Activated T-helper 17 cell treated with anti-CD3 and anti-CD28 coated beads, Interleukin-2, amount 50 U/mL, for 72 hours (primary cell): ENCODE measurements around the gene NHSL2. TPM values are rescaled to one million over a fixed set of nuclear protein-coding genes. Genes with fewer than 3 reads are reported as not detected.

Source experiments
- ATAC-seq: fragments of 150-1000 bp; cut with Tn5 transposase; replicated peaks from 2 replicates; pipeline ENCODE4 v1.10.0; 2021; ENCODE audit warnings: mild to moderate bottlenecking, moderate library complexity
- H3K27ac Mint-ChIP-seq: one replicate; pipeline ENCODE4 v1.8.0; 2022; ENCODE audit warnings: mixed read lengths
- H3K27me3 Mint-ChIP-seq: one replicate; pipeline ENCODE4 v1.8.0; 2022; ENCODE audit warnings: mixed read lengths
- H3K36me3 Mint-ChIP-seq: one replicate; pipeline ENCODE4 v1.8.0; 2022; ENCODE audit warnings: low read depth, mild to moderate bottlenecking, mixed read lengths
- H3K4me1 Mint-ChIP-seq: one replicate; pipeline ENCODE4 v1.8.0; 2022; ENCODE audit warnings: mixed read lengths
- H3K4me3 Mint-ChIP-seq: one replicate; pipeline ENCODE4 v1.8.0; 2022; ENCODE audit warnings: mild to moderate bottlenecking, mixed read lengths
- H3K9me3 Mint-ChIP-seq: one replicate; pipeline ENCODE4 v1.8.0; 2022; ENCODE audit warnings: mixed read lengths
- total RNA-seq, 2 donors: library from RNA; stranded (reverse); gene quantifications; one replicate each; pipeline ENCODE4 v1.2.3, GENCODE V29; 2022

NHSL2 gene
- total RNA-seq, 2 donors from 2014 or later: 0.15 to 0.71 TPM

DNA sequence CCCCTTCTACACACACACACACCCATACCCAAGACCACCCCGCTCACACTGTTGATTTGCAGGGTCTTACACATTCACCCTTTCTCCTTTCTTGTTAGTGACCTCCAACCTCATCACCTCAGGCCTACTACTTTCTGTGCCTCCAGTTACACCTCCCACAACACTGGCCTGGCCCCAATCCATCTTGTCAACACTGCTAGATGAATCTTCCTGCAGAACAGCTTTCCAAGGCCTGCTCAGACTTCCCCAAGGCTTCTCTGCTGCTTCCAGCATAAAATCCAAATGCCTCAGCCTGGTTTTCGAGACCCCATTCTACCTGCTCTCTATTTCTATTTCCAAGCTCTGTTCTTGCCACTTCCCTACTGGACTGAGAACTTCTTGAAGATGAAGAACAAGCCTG lies 79.9 kb downstream of the NHSL2 start:
- no peaks in the 10 kb centered on the region for H3K4me1 Mint-ChIP-seq
- no peak for ATAC-seq
- no peaks in the 10 kb centered on the region for H3K27me3 Mint-ChIP-seq
- H3K9me3 Mint-ChIP-seq: no peaks in the 10 kb centered on the region
- H3K36me3 Mint-ChIP-seq: no peaks in the 10 kb centered on the region
- H3K27ac Mint-ChIP-seq: no peak overlapping the region
- no peak overlapping the region for H3K4me3 Mint-ChIP-seq

DNA sequence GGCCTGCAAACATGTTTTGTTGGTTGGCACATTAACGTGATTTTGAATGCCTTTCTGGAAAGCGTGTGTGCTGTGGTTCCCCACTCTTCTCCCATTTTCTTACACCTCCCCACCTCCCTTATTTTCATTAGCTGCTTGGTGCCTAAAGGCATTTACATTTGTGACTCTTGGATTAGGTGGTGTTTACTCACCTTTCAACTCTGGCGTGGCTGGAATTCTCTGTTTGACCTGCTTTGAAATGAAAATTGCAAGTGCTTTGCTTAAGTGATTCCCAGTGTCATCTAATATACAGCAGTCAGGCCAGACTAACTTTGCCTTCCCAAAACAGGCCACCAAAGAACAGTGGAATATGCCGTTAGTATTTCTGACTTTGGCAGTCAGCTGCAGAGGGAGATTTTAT lies 80.5 kb downstream of the NHSL2 start:
- Mint-ChIP-seq H3K4me1 (no peaks in the 10 kb centered on the region), H3K27ac (no peak overlapping the region), H3K36me3 (no peaks in the 10 kb centered on the region), H3K9me3 (no peaks in the 10 kb centered on the region), H3K4me3 (no peak overlapping the region), H3K27me3 (no peaks in the 10 kb centered on the region)
- ATAC-seq: no peak

DNA sequence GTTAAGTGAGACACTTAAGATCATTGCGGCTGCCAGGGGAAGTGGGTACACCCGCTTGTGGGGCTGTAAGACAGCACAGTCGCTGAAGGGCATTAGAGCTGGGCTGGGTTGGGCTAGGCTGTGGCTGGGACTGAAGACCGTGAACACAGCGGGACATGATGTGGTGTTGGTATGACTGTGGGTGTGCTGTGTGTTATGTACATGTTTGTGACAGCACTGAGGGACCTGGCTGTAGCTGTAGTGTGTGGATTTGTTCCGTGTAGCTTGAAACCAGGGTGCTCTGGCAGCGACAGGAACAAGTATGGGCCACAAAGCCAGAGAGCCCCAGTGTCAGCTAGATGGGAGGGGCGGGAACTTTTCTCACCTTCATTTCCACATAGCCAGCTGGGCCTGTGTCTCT lies 82.1 kb downstream of the NHSL2 start:
- H3K27ac Mint-ChIP-seq: no peak overlapping the region
- no peaks in the 10 kb centered on the region for H3K4me1 Mint-ChIP-seq
- ATAC-seq: peak; percentile 83
- H3K36me3 Mint-ChIP-seq: no peaks in the 10 kb centered on the region
- peak overlapping the region; percentile 13 for H3K4me3 Mint-ChIP-seq
- H3K27me3 Mint-ChIP-seq: no peaks in the 10 kb centered on the region
- no peaks in the 10 kb centered on the region for H3K9me3 Mint-ChIP-seq

DNA sequence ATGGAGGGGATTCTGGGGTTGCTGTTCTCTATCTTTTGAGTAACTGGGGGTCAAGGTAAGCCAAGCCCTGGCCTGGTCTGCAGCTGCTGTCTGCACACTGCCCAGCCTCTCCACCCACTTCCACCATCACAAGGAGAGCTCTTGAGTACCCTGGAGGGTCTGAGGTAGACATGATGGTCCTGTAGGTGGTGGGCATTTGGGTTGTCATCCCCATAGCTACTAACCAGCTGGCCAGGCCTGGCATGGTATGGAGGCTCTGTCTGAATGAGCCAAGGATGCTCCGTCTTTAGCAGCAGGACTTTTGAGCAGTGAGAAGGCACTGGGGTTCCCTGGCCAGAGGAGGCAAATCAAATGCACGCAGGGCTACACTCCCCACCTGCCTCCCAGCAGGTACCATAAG lies 82.7 kb downstream of the NHSL2 start:
- Mint-ChIP-seq H3K4me3 (no peak overlapping the region), H3K4me1 (no peaks in the 10 kb centered on the region), H3K27me3 (no peaks in the 10 kb centered on the region), H3K27ac (no peak overlapping the region), H3K9me3 (no peaks in the 10 kb centered on the region), H3K36me3 (no peaks in the 10 kb centered on the region)
- no peak for ATAC-seq

DNA sequence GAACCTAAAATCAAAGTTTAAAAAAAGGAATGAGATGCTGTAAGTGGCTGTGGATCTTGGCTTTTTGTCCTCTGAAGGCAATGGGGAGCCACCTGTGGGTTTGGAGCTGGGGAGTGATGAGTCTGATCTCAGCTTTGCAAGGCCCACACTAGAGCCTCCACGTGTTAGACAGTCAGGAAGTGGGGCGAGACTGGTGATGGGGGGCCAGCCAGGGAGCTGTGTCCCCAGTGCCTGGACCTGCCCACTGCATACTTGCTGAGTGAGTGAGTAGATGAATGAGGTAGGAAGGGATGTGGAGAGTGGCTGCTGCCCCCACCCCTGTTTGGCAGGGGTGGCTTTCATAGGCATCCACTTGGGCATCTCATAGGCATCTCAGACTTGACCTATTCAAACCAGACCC lies 84.0 kb downstream of the NHSL2 start:
- Mint-ChIP-seq H3K27ac (no peak overlapping the region), H3K27me3 (no peaks in the 10 kb centered on the region), H3K4me3 (no peak overlapping the region), H3K36me3 (no peaks in the 10 kb centered on the region), H3K9me3 (no peaks in the 10 kb centered on the region), H3K4me1 (no peaks in the 10 kb centered on the region)
- no peak for ATAC-seq

DNA sequence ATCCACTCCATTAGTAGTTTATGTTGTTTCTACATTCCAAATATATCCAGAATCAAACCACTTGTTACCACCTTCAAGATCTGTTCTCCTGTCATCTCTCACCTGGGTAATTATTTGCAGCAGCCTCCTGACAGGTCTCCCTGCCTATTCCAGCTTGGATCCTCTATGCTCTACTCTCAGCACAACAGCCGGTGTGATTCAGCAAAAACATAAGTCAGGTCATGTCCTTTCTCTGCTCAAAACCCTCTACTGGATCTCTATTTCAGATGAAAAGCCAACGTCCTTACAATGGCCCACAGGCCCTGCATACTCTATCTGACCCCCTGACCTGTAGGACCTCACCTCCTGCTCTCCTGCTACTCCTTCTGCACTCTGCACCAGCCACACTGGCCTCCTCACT lies 84.5 kb downstream of the NHSL2 start:
- no peak for ATAC-seq
- Mint-ChIP-seq H3K4me3 (no peak overlapping the region), H3K4me1 (no peaks in the 10 kb centered on the region), H3K27ac (no peak overlapping the region), H3K27me3 (no peaks in the 10 kb centered on the region), H3K9me3 (no peaks in the 10 kb centered on the region), H3K36me3 (no peaks in the 10 kb centered on the region)

DNA sequence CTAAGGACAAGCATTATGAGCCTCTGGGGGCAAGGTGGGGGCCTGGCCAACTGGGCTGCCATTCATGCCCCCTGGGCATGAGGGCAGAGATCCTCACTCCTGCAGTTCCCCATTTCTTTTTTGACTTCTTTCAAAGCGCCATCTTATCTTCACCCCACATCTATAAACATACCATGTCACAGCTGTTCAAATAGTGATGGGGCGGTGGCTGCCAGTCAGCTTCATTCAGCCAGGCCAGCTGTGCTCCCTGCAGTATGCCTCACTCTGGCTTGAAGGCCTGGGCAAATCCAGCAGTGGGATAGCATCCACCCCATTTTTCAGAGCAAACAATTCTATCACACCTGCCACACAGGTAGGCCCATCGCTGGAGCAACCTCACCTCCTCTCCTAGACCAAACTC lies 85.5 kb downstream of the NHSL2 start:
- H3K4me3 Mint-ChIP-seq: no peak overlapping the region
- H3K27me3 Mint-ChIP-seq: no peaks in the 10 kb centered on the region
- H3K27ac Mint-ChIP-seq: no peak overlapping the region
- no peak for ATAC-seq
- no peaks in the 10 kb centered on the region for H3K9me3 Mint-ChIP-seq
- no peaks in the 10 kb centered on the region for H3K36me3 Mint-ChIP-seq
- no peaks in the 10 kb centered on the region for H3K4me1 Mint-ChIP-seq

DNA sequence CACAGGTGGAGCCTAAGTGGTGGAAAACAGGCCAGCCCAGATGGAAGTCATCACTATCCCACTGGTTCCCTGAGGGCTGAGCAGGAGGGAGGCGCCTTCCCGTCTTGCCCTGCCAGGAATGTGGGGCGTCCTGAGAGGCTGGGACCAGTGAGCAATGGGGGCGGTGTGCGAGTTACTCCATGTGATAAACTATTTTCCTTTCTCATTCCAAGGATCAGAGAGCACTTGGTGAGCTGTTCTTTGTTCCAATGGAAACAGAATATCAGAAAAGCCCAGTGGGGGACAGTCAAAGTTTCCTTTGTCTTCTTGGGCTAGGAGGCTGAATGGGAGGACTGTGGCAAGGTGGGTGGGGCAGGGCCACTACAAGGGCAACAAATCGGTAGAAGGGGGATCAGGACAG lies 86.2 kb downstream of the NHSL2 start:
- no peaks in the 10 kb centered on the region for H3K27me3 Mint-ChIP-seq
- no peak overlapping the region for H3K27ac Mint-ChIP-seq
- H3K4me1 Mint-ChIP-seq: no peaks in the 10 kb centered on the region
- no peaks in the 10 kb centered on the region for H3K36me3 Mint-ChIP-seq
- no peak for ATAC-seq
- H3K9me3 Mint-ChIP-seq: no peaks in the 10 kb centered on the region
- H3K4me3 Mint-ChIP-seq: no peak overlapping the region

DNA sequence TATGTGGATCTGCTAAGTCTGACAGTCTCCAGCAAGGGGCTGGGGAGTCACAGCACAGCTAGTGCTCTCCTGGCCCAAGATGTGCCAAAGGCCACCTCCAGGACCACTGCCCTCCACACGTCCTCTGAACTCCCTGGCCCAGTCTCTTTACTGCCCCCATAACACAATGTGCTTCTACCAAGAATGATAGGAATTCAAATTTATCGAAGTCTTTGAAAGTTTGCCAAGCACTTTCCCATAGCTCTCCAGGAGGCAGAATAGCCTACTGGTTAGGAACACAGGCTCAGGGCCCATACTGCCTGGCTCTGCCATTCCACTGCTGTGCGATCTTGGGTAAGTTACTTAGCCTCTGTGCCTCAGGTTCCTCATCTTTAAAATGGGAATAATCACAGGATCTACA lies 86.7 kb downstream of the NHSL2 start:
- Mint-ChIP-seq H3K27ac (no peak overlapping the region), H3K4me1 (no peaks in the 10 kb centered on the region), H3K9me3 (no peaks in the 10 kb centered on the region), H3K27me3 (no peaks in the 10 kb centered on the region), H3K36me3 (no peaks in the 10 kb centered on the region), H3K4me3 (no peak overlapping the region)
- ATAC-seq: no peak

DNA sequence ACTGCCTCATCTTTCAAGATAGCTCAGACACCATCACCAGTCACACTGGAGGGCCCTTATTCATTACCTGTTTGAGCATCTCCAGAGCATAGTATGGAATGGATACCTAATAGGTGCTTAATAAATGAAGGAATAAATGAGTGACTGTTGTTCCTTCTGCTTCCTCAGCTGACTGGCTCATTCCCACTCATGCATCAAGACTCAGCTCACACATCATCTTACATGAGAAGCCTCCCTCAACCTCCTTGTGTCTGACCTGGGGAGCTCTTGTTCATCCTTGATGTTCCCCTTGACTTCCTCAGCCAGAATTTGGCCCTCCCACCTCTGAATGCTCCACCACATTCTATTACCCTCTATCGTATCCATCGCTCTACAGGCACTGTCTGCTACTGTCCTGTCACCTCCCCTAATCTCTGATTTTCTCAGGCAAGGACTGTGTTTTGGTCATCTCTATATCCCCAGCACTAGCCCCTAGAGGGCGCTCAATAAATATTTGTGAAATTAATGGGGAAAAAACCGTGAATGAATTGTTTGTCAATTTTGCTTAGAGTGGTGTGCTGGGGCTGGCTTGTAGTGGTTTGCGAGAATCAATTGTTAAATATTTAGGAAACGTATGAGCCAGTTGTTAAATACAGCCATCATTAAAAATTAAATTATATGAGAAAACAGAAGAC lies 88.3 kb downstream of the NHSL2 start:
- H3K27me3 Mint-ChIP-seq: no peaks in the 10 kb centered on the region
- no peak overlapping the region for H3K4me3 Mint-ChIP-seq
- H3K9me3 Mint-ChIP-seq: no peaks in the 10 kb centered on the region
- H3K4me1 Mint-ChIP-seq: no peaks in the 10 kb centered on the region
- H3K27ac Mint-ChIP-seq: no peak overlapping the region
- H3K36me3 Mint-ChIP-seq: no peaks in the 10 kb centered on the region
- ATAC-seq: peak; percentile 56

DNA sequence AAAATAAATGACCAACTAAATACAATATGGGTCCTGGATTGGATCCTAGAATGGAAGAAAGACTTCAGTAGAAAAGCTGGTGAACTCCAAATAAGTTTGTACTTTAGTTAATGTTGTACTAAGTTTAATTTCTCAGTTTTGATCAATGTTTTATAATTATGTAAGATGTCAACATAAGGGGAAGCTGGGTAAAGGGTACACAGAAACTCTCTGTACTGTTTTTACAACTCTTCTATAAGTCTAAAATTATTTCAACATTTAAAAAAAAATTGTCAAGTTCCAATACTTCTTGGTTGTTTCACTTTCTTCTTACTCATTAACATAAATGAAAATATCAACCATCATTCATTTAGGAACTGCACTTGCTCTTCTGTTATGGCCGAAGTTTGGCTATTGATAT lies 88.9 kb downstream of the NHSL2 start:
- Mint-ChIP-seq H3K27ac (no peak overlapping the region), H3K9me3 (no peaks in the 10 kb centered on the region), H3K27me3 (no peaks in the 10 kb centered on the region), H3K36me3 (no peaks in the 10 kb centered on the region), H3K4me1 (no peaks in the 10 kb centered on the region), H3K4me3 (no peak overlapping the region)
- no peak for ATAC-seq

DNA sequence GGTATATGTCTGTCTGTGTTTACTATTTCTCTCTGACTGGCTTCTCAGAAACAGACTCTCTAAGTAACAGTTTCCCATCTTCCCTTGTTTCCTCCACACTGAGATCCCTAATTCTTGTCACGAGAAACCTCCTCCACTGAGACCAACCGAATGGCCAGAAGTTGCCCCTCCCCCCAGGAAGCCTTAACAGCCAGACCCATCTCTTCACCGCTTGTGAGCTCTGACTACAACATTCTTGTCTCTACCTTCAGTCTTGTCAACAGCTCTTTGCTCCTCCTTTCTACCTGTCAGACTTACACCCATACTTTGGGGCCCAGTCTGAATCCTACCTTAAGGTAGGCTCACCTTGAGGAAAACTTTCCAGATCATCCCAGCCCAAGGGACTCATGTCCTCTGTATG lies 90.8 kb downstream of the NHSL2 start:
- Mint-ChIP-seq H3K27me3 (no peaks in the 10 kb centered on the region), H3K9me3 (no peaks in the 10 kb centered on the region), H3K27ac (peak overlapping the region; percentile 39), H3K4me3 (no peak overlapping the region), H3K36me3 (no peaks in the 10 kb centered on the region), H3K4me1 (no peaks in the 10 kb centered on the region)
- ATAC-seq: no peak

DNA sequence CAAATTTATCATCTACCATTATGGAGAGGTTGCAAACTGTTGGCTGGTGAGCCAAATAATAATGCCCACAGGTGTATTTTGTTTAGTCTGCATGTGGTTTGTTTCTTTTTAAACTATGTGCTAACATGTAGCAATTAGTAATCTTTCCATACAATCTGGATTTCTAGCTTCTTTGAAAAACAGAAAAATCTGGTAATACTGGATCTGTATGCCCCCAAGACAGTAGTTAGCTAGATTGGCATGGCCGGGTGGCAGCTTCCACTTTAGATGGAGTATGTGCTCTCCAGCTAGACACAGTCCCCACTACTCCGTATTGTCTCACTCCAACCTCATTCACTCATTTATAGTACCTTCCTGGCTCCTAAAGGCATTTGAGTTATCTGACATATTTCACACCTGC lies 91.3 kb downstream of the NHSL2 start:
- H3K27ac Mint-ChIP-seq: peak overlapping the region; percentile 39
- H3K9me3 Mint-ChIP-seq: no peaks in the 10 kb centered on the region
- H3K27me3 Mint-ChIP-seq: no peaks in the 10 kb centered on the region
- no peaks in the 10 kb centered on the region for H3K36me3 Mint-ChIP-seq
- H3K4me3 Mint-ChIP-seq: no peak overlapping the region
- no peaks in the 10 kb centered on the region for H3K4me1 Mint-ChIP-seq
- no peak for ATAC-seq

DNA sequence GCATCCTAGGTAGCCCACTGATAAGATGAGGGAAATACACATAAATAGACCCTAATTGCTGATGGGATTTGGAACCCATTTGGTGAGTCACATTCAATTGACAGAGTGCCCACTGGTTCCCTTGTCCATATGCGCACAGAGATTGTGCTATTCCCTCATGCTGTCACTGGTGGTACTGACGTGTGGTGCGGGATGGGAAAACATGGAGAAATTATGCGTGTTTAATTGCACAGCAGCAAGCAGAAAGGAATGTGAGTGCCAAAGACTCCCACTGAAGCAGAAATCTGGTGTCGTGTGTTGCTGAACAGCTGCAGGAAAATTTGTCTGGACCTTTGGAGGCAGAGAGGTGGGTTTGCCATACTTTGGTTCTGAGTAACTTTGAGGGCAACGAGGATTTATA lies 92.2 kb downstream of the NHSL2 start:
- Mint-ChIP-seq H3K4me1 (no peaks in the 10 kb centered on the region), H3K27ac (no peak overlapping the region), H3K36me3 (no peaks in the 10 kb centered on the region), H3K9me3 (no peaks in the 10 kb centered on the region), H3K4me3 (no peak overlapping the region), H3K27me3 (no peaks in the 10 kb centered on the region)
- ATAC-seq: no peak

DNA sequence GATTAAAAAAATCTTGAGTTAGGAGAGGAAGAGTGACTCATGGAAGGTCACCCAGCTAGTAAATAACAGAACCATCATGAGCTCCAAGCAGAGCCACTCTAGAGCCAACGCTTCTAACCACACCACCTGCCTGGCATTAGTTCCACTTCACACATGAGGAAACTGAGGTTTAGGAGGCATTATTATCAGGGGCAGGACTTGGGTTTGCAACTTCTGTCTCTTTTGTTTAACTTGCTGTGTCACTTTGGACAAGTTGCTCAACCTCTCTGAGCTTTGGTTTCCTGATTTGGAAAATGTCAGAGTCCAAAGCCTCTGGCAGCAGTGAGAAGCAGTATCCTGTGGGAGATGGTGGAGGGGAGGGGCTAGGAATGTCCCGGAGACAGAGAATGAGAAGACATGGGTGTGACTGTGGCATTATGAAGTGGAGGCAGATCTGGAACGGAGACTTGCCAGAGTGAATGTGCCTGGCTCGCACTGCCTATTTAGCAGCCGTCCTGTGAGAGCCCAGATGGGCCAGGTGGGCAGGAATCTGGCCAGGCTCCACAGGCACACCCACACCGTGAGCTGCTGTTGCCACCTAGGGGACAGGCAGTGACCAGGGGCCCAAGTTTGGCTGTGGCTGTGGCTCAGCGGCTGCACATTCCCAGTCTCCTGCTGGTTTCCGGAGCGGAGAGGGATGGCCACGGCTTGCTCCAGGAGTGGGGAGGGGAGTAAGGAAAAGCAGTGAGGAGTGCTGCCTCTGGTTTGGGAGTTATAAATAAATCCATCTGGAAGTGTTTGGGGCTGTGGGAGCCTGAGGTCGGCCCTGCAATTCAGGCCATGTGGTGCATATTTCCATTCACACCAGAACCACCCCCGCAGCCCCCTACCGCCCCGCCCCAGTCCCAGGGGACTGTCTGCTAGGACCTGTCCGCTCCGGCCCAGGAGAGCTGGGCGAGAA lies 93.4 kb downstream of the NHSL2 start:
- Mint-ChIP-seq H3K36me3 (no peaks in the 10 kb centered on the region), H3K9me3 (no peaks in the 10 kb centered on the region), H3K27me3 (no peaks in the 10 kb centered on the region), H3K27ac (no peak overlapping the region), H3K4me1 (no peaks in the 10 kb centered on the region), H3K4me3 (no peak overlapping the region)
- no peak for ATAC-seq
